Measurements from ENCODE around the gene SUPT4H1. TPM values are rescaled to one million over a fixed set of nuclear protein-coding genes. Genes with fewer than 3 reads are reported as not detected.
A peak's percentile ranks its signal among the peaks of the same experiment; 100 is the strongest.

Gene SUPT4H1
- total and polyA plus RNA-seq, 10 donors = 37.8 to 106 (median 66.6) TPM

- Histone ChIP-seq H3K4me1 (peaks cover 0 to 15% (median 10%) of the 10 kb centered on the region in 6 donors), H3K27ac (no peak overlapping the region), H3K9me3 (no peaks in the 10 kb centered on the region), H3K27me3 (replicated peaks in 1 of 7) (no peaks in the 10 kb centered on the region), H3K36me3 (no peaks in the 10 kb centered on the region), H3K4me3 (no peak overlapping the region)
- TF ChIP-seq POLR2AphosphoS5 (IDR thresholded peaks at IDR 0.05) (peak in 1 of 3 donors; percentile 15), POLR2A (IDR thresholded peaks at IDR 0.05) (no peak)
- WGBS, 5 donors = 88 to 96% (median 94%) methylated on average over 13 to 22 of the region's 22 CpGs
- intact Hi-C loops (cut with DNase I; ENCODE audit: low total_unique reads) = no loop called here
- DNase-seq = no peak
These were observed 5.6 kb upstream of the SUPT4H1 start for GRCh38 chr17:58357312-58358297.

GRCh38 chr17:58356231-58356630 is 4.2 kb upstream of the SUPT4H1 start:
- no peak for DNase-seq
- 89 to 96% (median 93%) methylated on average over 1 of the region's 1 CpG for WGBS, 5 donors
- Histone ChIP-seq H3K4me3 (no peak overlapping the region), H3K27me3 (replicated peaks in 1 of 7) (no peaks in the 10 kb centered on the region), H3K4me1 (peaks cover 3 to 22% (median 15%) of the 10 kb centered on the region in 6 donors), H3K27ac (no peak overlapping the region), H3K36me3 (no peaks in the 10 kb centered on the region), H3K9me3 (no peaks in the 10 kb centered on the region)
- intact Hi-C loops (cut with DNase I; ENCODE audit: low total_unique reads) = no loop called here
- TF ChIP-seq POLR2AphosphoS5 (IDR thresholded peaks at IDR 0.05) (no peak), POLR2A (IDR thresholded peaks at IDR 0.05) (no peak), CTCF (IDR thresholded peaks at IDR 0.05 in 8 of 11, conservative IDR thresholded peaks at IDR 0.05 in 3 of 11) (no peak)

- intact Hi-C loops (cut with DNase I; ENCODE audit: low total_unique reads) = no loop called here
- DNase-seq = no peak
These were observed 2.7 kb upstream of the SUPT4H1 start for GRCh38 chr17:58354541-58355216.

More at GRCh38 chr17:58354541-58355216, 2.7 kb upstream of the SUPT4H1 start:
- Histone ChIP-seq H3K9me3 (no peaks in the 10 kb centered on the region), H3K4me3 (no peak overlapping the region), H3K36me3 (peaks cover under 1 to 15% (median 13%) of the 10 kb centered on the region in 6 donors), H3K27me3 (replicated peaks in 1 of 7) (no peaks in the 10 kb centered on the region), H3K27ac (no peak overlapping the region), H3K4me1 (peaks cover 10 to 37% (median 28%) of the 10 kb centered on the region in 6 donors)
- TF ChIP-seq POLR2AphosphoS5 (IDR thresholded peaks at IDR 0.05) (peak in 1 of 3 donors; percentile 20), POLR2A (IDR thresholded peaks at IDR 0.05) (no peak), CTCF (IDR thresholded peaks at IDR 0.05 in 8 of 11, conservative IDR thresholded peaks at IDR 0.05 in 3 of 11) (no peak)
- 72 to 83% (median 82%) methylated on average over 6 of the region's 6 CpGs for WGBS, 5 donors

Data from spleen (tissue), 11 donors.